A673 (cell line): ENCODE measurements around the gene TTC5. TPM values are rescaled to one million over a fixed set of nuclear protein-coding genes. Genes with fewer than 3 reads are reported as not detected.

Experiments
- BruUV-seq: library from RNA; stranded (reverse); fragments of 400-500 nt; replicated peaks from 2 replicates; lab custom pipeline; 2021; lab: Mats Ljungman, UMichigan
- CTCF ChIA-PET: fragments of 300-600 bp; sonication (Branson Sonifier 250); formaldehyde crosslinking; loops from one replicate; lab custom pipeline; 2022; ENCODE audit warnings: antibody characterized with exemption; lab: Charles Lee
- POLR2A ChIA-PET: fragments of 300-600 bp; sonication (Branson Sonifier 250); formaldehyde crosslinking; loops from one replicate; lab custom pipeline; 2022; ENCODE audit warnings: antibody characterized with exemption; ENCODE audit not compliant: low non-redundant PET; lab: Charles Lee
- DNase-seq: peaks from one replicate; pipeline ENCODE4 v3.0.0-alpha.2; 2015; ENCODE audit warnings: low spot score
- H3K27ac ChIP-seq: fragments of 200-600 bp; sonication (generic); 2 replicates; pipeline ENCODE4 v1.5.1; 2016; ENCODE audit warnings: mixed run types, low read depth, mild to moderate bottlenecking, mixed read lengths, antibody characterized with exemption, low read length; ENCODE audit not compliant: poor library complexity, severe bottlenecking
- H3K27me3 ChIP-seq: fragments of 200-600 bp; sonication (generic); replicated peaks from 2 replicates; pipeline ENCODE4 v1.6.1; 2017; ENCODE audit warnings: mixed run types, low read depth, mild to moderate bottlenecking, mixed read lengths, antibody characterized with exemption, low read length; ENCODE audit not compliant: insufficient read depth, poor library complexity
- H3K36me3 ChIP-seq: fragments of 200-600 bp; sonication (generic); 2 replicates; pipeline ENCODE4 v1.6.1; 2016; ENCODE audit warnings: mixed run types, mild to moderate bottlenecking, mixed read lengths, antibody characterized with exemption, low read length; ENCODE audit not compliant: insufficient read depth, poor library complexity, severe bottlenecking
- H3K4me1 ChIP-seq: fragments of 200-600 bp; sonication (generic); 2 replicates; pipeline ENCODE4 v1.6.1; 2017; ENCODE audit warnings: mixed run types, mild to moderate bottlenecking, mixed read lengths, antibody characterized with exemption, low read length; ENCODE audit not compliant: insufficient read depth, poor library complexity, severe bottlenecking
- H3K4me3 ChIP-seq: fragments of 200-600 bp; sonication (generic); 2 replicates; pipeline ENCODE4 v1.5.1; 2016; ENCODE audit warnings: low read depth, mixed run types, mild to moderate bottlenecking, mixed read lengths, low read length; ENCODE audit not compliant: poor library complexity, severe bottlenecking
- H3K9me3 ChIP-seq: fragments of 200-600 bp; sonication (generic); 2 replicates; pipeline ENCODE4 v1.6.1; 2016; ENCODE audit warnings: mixed run types, low read depth, mild to moderate bottlenecking, mixed read lengths, antibody characterized with exemption, low read length; ENCODE audit not compliant: poor library complexity, severe bottlenecking
- EZH2 ChIP-seq: fragments of 200-600 bp; sonication (generic); IDR thresholded peaks from 2 replicates; pipeline ENCODE4 v1.6.1; 2017; ENCODE audit warnings: borderline replicate concordance, low read depth, mild to moderate bottlenecking, mixed read lengths, antibody characterized with exemption, low read length; ENCODE audit not compliant: poor library complexity, severe bottlenecking
- intact Hi-C: fragments of 100-400 bp; cut with micrococcal nuclease; formaldehyde crosslinking; loops from one replicate; pipeline ENCODE4 v1.10.0; 2022; ENCODE audit not compliant: unreplicated experiment
- total RNA-seq: library from RNA; stranded (reverse); gene quantifications from 2 replicates; pipeline ENCODE4 v1.2.3, GENCODE V29; 2021
- TF ChIP-seq, protein P1 (sequence below): fragments of 300-800, 200-600 bp; sonication (generic); conservative IDR thresholded peaks from 2 replicates; pipeline ENCODE4 v1.5.1; 2017; ENCODE audit warnings: low read depth, mild to moderate bottlenecking, antibody characterized with exemption, low read length, moderate library complexity, mixed read lengths

TTC5 gene
- total RNA-seq, 1 experiment from 2014 or later = 31.8 TPM

DNA sequence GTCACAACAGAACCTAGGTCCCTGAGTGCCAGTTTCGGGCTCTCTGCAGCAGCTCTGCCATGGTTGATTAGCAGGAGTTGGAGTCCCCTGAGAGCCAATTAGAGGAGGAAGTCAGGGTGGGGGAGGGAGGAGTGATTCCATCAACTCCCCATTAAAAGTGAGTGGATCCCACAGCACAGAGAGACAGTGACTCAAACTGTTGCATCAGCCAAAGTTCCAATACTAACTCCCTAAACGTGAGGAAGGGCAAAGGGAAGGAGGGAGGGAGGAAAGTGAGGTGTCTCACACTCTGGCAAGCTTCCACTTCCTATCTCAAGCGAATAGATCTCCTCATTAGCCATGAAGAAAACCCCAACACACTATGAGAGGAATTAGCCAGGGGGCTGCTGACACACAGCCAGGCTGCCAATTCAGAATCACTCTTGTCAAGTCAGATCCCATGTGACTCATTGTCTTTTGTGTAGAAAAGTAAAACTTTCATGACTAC lies 43.1 kb downstream of the TTC5 start:
- CTCF ChIA-PET = no interaction called here
- Histone ChIP-seq H3K4me1 (peaks cover 19% of the 10 kb centered on the region), H3K9me3 (no peaks in the 10 kb centered on the region), H3K27me3 (no peaks in the 10 kb centered on the region), H3K27ac (peak overlapping the region; percentile 82), H3K36me3 (no peaks in the 10 kb centered on the region), H3K4me3 (no peak overlapping the region)
- no TSS peak for BruUV-seq
- intact Hi-C loops = no loop called here
- peak; percentile 93 for DNase-seq
- TF ChIP-seq, protein P1, sequence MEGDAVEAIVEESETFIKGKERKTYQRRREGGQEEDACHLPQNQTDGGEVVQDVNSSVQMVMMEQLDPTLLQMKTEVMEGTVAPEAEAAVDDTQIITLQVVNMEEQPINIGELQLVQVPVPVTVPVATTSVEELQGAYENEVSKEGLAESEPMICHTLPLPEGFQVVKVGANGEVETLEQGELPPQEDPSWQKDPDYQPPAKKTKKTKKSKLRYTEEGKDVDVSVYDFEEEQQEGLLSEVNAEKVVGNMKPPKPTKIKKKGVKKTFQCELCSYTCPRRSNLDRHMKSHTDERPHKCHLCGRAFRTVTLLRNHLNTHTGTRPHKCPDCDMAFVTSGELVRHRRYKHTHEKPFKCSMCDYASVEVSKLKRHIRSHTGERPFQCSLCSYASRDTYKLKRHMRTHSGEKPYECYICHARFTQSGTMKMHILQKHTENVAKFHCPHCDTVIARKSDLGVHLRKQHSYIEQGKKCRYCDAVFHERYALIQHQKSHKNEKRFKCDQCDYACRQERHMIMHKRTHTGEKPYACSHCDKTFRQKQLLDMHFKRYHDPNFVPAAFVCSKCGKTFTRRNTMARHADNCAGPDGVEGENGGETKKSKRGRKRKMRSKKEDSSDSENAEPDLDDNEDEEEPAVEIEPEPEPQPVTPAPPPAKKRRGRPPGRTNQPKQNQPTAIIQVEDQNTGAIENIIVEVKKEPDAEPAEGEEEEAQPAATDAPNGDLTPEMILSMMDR = no peak
- TF ChIP-seq EZH2 = no peak
- POLR2A ChIA-PET = no interaction called here

DNA sequence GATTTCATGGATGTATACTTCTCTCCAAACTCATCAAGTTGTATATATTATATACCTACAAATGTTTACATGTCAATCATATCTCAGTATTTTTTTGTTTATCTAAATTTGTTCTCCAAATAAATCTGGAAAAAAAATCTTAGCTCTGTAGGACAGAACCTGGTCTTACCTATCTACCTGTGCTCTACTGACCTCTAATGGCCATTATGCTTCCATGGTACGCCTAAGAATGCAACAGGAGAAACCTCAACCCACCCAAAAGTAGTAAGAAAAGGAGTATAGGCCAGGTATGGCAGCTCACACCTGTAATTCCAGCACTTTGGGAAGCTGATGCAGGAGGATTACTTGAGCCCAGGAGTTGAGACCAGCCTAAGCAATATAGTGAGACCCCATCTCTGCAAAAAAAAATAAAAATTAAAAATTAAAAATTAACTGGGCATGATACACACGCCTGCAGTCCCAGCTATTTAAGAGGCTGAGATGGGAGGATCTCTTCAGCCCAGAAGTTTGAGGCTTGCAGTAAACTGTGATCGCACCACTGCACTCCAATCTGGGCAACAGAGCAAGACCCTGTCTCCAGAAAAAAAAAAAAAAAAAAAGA lies 58.0 kb downstream of the TTC5 start:
- H3K4me3 ChIP-seq = no peak overlapping the region
- ChIA-PET POLR2A (no interaction called here), CTCF (no interaction called here)
- BruUV-seq = no TSS peak
- intact Hi-C loops = no loop called here
- DNase-seq = peak; percentile 21
- no peaks in the 10 kb centered on the region for H3K9me3 ChIP-seq
- H3K27ac ChIP-seq = no peak overlapping the region
- TF ChIP-seq, protein P1 = peak; percentile 30; the same call in 1 of the 2 replicates
- no peak for TF ChIP-seq EZH2
- H3K4me1 ChIP-seq = no peaks in the 10 kb centered on the region
- no peaks in the 10 kb centered on the region for H3K36me3 ChIP-seq
- no peaks in the 10 kb centered on the region for H3K27me3 ChIP-seq

Other genes starting within 250 kb of the TTC5 start
- gene OR4L1, start 245.9 kb downstream of the TTC5 start, total RNA-seq = not detected in 2 replicates
- gene OR4K17, start 195.2 kb downstream of the TTC5 start, total RNA-seq = not detected in 2 replicates
- not detected in 2 replicates for gene OR4N5, start 167.1 kb downstream of the TTC5 start, total RNA-seq
- gene OR11G2, start 115.1 kb downstream of the TTC5 start, total RNA-seq = not detected in 2 replicates
- gene OR11H6, start 82.2 kb downstream of the TTC5 start, total RNA-seq = not detected in 2 replicates
- gene OR11H7, start 77.0 kb downstream of the TTC5 start, total RNA-seq = not detected in 2 replicates
- not detected in 2 replicates for gene OR11H4, start 66.7 kb downstream of the TTC5 start, total RNA-seq
- gene CCNB1IP1, start 27.3 kb upstream of the TTC5 start, total RNA-seq = 117 and 121 TPM in 2 replicates
- 67.8 and 67.9 TPM in 2 replicates for gene PARP2, start 37.7 kb upstream of the TTC5 start, total RNA-seq
- 12.3 and 15.9 TPM in 2 replicates for gene TEP1, start 107.5 kb upstream of the TTC5 start, total RNA-seq
- gene KLHL33, start 130.2 kb upstream of the TTC5 start, total RNA-seq = 0.04 and 0.13 TPM in 2 replicates
- gene OSGEP, start 148.9 kb upstream of the TTC5 start, total RNA-seq = 59.2 and 67.8 TPM in 2 replicates
- gene APEX1, start 149.3 kb upstream of the TTC5 start, total RNA-seq = 277 and 299 TPM in 2 replicates
- 32.4 and 34.9 TPM in 2 replicates for gene PIP4P1, start 155.5 kb upstream of the TTC5 start, total RNA-seq
- gene PNP, start 163.5 kb upstream of the TTC5 start, total RNA-seq = 78.3 and 97.0 TPM in 2 replicates
- 0.26 TPM in 1 of 2 replicates, not detected in the other for gene RNASE10, start 199.6 kb upstream of the TTC5 start, total RNA-seq